Measurements from ENCODE around the gene HNRNPD. TPM values are rescaled to one million over a fixed set of nuclear protein-coding genes. Genes with fewer than 3 reads are reported as not detected.

The HNRNPD gene
- total and polyA plus RNA-seq, 12 donors, result 32.2 to 430 (median 109) TPM

GRCh38 chr4:82381661-82382296 is 8.0 kb upstream of the HNRNPD start:
- DNase-seq, result no peak
- no peak overlapping the region for H3K27ac ChIP-seq
- no peaks in the 10 kb centered on the region for H3K36me3 ChIP-seq (replicated peaks in 1 of 2)
- intact Hi-C loops (cut with DNase I), result no loop called here
- H3K4me3 ChIP-seq, result no peak overlapping the region
- 77 to 91% (median 88%) methylated on average over 2 of the region's 2 CpGs for WGBS, 4 donors
- H3K9me3 ChIP-seq (replicated peaks in 1 of 3), result no peaks in the 10 kb centered on the region
- no peaks in the 10 kb centered on the region for H3K4me1 ChIP-seq (replicated peaks in 1 of 2)
- TF ChIP-seq, protein P1, sequence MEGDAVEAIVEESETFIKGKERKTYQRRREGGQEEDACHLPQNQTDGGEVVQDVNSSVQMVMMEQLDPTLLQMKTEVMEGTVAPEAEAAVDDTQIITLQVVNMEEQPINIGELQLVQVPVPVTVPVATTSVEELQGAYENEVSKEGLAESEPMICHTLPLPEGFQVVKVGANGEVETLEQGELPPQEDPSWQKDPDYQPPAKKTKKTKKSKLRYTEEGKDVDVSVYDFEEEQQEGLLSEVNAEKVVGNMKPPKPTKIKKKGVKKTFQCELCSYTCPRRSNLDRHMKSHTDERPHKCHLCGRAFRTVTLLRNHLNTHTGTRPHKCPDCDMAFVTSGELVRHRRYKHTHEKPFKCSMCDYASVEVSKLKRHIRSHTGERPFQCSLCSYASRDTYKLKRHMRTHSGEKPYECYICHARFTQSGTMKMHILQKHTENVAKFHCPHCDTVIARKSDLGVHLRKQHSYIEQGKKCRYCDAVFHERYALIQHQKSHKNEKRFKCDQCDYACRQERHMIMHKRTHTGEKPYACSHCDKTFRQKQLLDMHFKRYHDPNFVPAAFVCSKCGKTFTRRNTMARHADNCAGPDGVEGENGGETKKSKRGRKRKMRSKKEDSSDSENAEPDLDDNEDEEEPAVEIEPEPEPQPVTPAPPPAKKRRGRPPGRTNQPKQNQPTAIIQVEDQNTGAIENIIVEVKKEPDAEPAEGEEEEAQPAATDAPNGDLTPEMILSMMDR (IDR thresholded peaks at IDR 0.05), result no peak
- TF ChIP-seq POLR2A (IDR thresholded peaks at IDR 0.05), result no peak
- H3K27me3 ChIP-seq, result no peaks in the 10 kb centered on the region

GRCh38 chr4:82381235-82381634 is 7.4 kb upstream of the HNRNPD start:
- no peaks in the 10 kb centered on the region for H3K36me3 ChIP-seq (replicated peaks in 1 of 2)
- H3K4me3 ChIP-seq, result no peak overlapping the region
- WGBS, 4 donors, result 99 to 100% (median 100%) methylated on average over 3 of the region's 3 CpGs
- DNase-seq, result no peak
- no peaks in the 10 kb centered on the region for H3K9me3 ChIP-seq (replicated peaks in 1 of 3)
- intact Hi-C loops (cut with DNase I), result no loop called here
- H3K4me1 ChIP-seq (replicated peaks in 1 of 2), result peaks cover 0 to under 1% of the 10 kb centered on the region in 2 donors
- no peak for TF ChIP-seq POLR2A (IDR thresholded peaks at IDR 0.05)
- TF ChIP-seq, protein P1 (IDR thresholded peaks at IDR 0.05), result no peak
- no peaks in the 10 kb centered on the region for H3K27me3 ChIP-seq
- no peak overlapping the region for H3K27ac ChIP-seq

- intact Hi-C loops (cut with DNase I), result no loop called here
- no peak overlapping the region for H3K27ac ChIP-seq
- WGBS, 4 donors, result 92 to 100% (median 98%) methylated on average over 2 to 4 of the region's 4 CpGs
- no peaks in the 10 kb centered on the region for H3K27me3 ChIP-seq
- no peak for DNase-seq
- no peaks in the 10 kb centered on the region for H3K36me3 ChIP-seq (replicated peaks in 1 of 2)
- TF ChIP-seq POLR2A (IDR thresholded peaks at IDR 0.05), result no peak
- TF ChIP-seq, protein P1 (IDR thresholded peaks at IDR 0.05), result no peak
- H3K4me3 ChIP-seq, result no peak overlapping the region
- peaks cover 0 to 4% of the 10 kb centered on the region in 2 donors for H3K4me1 ChIP-seq (replicated peaks in 1 of 2)
- no peaks in the 10 kb centered on the region for H3K9me3 ChIP-seq (replicated peaks in 1 of 3)
Measured at GRCh38 chr4:82380831-82381230, 7.0 kb upstream of the HNRNPD start.

DNA sequence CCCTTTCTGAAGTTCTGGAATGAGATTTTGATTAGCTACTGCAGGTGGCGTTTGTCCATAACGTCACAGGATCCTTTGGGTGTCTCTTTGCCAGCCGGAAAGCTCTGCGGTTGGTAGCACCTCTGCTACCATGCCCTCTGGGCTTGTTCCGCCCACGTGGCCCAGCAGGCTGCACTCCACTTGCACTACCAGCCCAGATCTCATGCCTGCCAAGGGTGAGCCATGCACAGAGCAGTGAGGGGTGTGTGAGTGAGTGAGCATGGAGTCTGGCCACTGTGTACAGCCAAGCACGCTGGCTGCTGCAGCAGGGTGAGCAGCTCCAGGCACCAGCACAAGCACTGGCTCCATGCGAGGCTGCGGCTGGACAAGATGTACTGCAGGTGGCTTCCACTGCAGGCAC is 6.6 kb upstream of the HNRNPD start:
- WGBS, 4 donors, result 86 to 92% (median 88%) methylated on average over 6 to 9 of the region's 9 CpGs
- Histone ChIP-seq H3K9me3 (replicated peaks in 1 of 3) (no peaks in the 10 kb centered on the region), H3K27me3 (no peaks in the 10 kb centered on the region), H3K4me1 (replicated peaks in 1 of 2) (peaks cover 0 to 9% of the 10 kb centered on the region in 2 donors), H3K27ac (no peak overlapping the region), H3K4me3 (no peak overlapping the region), H3K36me3 (replicated peaks in 1 of 2) (no peaks in the 10 kb centered on the region)
- intact Hi-C loops (cut with DNase I), result no loop called here
- DNase-seq, result peak in 1 of 7 donors; percentile 73
- TF ChIP-seq, protein P1 (IDR thresholded peaks at IDR 0.05), result no peak
- no peak for TF ChIP-seq POLR2A (IDR thresholded peaks at IDR 0.05)
